NK-92 (cell line): ENCODE results near the gene ABCA13.

Source experiments
- DNase-seq: peaks from one replicate; lab custom pipeline; 2025; ENCODE audit not compliant: unreplicated experiment; lab: John Stamatoyannopoulos, UW

Gene ABCA13

DNA sequence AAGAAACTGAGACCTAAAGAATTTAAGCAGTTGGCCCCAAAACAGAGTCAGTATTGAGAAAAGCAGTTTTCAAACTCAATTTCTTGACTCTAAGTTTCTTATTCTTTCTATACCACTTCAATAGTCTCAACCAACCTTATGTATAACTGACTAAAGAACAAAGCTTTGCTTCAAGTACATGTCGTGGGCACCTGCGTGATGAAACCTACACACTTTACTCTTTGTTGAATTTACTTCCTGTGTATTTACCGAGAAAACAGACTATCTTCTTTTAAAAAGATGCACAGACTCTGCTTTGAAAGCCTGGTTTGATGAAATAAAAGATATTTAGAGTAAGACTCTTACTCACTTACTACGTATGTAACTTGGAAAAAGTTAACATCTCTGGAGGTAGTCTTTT lies 455.9 kb downstream of the ABCA13 start:
- no peak for DNase-seq

DNA sequence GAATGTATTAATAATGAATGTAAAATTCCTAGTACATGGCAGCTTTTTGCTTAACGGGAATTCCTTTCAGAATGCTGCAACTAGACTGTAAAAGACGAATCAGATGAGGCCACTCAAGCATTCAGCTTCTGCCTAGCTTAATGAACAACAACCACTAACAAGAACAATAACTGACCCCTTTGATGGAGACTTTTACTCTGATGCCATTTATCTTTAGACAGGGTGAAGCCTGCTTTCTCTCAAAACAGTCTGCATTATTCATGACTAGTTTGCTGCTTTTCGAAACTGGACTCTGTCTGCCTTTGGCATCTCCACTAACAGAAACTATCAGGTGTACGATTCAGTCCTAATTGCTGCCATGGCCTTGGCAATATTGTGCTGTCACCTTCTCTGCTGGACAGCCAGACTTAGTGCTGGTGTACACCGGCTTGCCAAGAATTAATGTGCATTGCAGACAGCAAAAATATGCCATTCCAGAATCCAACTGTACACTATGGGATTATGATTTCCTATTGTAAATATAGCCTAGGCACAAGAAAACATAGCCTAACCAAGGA lies 457.6 kb downstream of the ABCA13 start:
- no peak for DNase-seq

DNA sequence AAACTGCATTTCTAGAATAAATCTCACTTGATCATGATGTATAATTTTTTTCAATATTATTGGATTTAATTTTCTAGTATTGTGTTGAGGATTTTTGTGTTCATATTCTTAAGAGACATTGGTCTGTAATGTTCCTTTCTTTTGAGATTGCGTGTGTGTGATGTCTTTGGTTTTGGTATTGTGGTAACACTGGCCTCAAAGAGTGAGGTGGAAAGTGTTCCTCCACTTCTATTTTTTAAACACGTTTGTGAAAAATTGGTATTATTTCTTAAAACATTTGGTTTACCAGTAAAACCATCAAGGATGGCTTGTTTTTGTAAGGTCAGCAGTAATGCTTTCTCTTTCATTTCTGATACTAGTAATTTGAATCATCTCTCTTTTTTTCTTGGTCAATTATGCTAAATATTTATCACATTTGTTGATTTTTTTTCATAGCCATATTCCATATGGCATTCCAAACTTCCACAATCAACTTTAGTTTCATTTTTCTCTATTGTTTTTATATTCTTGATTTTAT lies 462.9 kb downstream of the ABCA13 start:
- DNase-seq, result no peak

DNA sequence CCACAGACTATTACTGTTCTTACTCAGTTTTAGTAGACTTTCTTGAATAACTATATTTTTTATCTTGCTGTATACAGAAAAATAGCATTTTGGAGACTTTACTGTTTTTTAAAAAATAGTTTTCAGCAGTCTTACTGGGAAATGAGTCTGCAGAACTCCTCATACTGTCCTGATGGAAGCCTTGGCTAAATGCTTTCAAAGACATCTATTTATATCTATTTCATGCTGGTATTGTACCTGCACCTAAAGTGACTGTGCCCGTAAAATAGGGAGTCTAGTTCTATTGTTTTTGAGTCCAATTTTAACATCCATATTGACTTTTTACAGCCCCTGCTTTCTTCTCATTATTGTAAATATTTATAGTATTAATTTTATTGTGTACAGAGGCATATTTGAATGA lies 464.5 kb downstream of the ABCA13 start:
- no peak for DNase-seq

DNA sequence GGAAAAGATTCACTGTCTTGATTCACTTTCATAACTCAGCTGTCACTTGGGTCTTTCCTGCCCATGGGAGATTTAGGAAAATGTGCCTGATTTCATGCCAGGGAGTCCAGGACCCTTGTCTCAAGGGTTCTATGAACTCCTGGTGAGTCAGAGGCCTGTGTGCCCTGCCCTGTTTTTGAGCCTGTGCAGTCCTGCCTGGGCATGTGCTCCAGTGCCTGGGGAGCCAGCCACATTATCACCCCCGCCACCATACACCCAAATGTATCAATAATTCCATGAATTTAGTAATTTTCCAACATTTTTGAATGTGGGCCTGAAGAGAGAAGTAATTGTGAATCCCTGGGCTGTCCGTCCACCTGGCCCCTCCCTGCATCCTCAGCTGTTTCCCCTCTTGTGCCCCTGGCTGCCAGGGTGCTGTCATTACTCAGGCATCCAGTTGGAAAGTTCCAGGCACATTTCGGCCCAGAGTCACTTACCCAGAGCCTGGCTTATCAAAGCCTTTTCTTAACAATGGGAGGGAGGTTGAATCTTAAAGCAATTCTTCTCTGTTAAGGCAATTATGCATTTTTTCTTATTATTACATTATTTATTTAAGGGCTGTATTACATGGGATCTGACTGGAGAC lies 465.2 kb downstream of the ABCA13 start:
- DNase-seq, result no peak

DNA sequence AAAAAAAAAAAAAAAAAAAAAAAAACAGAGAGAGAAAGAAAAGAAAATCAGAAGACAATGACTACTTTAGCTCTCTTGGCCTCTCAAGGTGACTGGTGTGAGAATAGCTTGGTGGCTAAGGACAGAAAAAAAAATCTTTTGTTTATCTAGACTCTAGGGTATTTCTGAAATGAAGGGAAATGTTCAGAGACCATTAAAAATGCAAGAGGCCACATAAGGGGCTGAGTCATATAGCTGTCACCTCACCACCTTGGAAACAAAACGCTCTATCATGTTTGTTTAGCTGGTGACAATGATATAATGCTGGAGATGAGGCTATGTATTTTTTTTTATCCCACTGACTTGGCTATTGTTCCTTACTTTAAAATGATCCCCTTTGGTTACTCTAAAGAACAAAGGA lies 466.1 kb downstream of the ABCA13 start:
- no peak for DNase-seq

DNA sequence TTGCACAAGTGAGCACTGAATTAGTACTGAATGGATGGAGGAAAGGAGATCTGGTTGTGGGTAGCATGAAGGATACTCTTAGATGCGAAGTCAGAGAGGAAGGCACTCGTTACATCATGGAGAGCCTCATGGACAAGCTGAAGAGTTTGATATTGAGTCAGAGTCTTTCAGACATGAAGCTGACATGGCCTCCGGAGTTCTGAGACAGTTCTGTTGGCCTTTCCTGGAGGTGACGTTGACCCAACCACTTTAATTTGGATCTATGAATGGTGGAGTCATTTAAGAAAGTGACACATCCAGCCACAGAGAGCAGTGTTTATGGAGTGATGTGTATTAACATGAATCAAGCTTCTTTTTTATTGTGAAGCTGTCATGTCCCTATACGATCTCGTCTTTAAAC lies 466.8 kb downstream of the ABCA13 start:
- no peak for DNase-seq

DNA sequence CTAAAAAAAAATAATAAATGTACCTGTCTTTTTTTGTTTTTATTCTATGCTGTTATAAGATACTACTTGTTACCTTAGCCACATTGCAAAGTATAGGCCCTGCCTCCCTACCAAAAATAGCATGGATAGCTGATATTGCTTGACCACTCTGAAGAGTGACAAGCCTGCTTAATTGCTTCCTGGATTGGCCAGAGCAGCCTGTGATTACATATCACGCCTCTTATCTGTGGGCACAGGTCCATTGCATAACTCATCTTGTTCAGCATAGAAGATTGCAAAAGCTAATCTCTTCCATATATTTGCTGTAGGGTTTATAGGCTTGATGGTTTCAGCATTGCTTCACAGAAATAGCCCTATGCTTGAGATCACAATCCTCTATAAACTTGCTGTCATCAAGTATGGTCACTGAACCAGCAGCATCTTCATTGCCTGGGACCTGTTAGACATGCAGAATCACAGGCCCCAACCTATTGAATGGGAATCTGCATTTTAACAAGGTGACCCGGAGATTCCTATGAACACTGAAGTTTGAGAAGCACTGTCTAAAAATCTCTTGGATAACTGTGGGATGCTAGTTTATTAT lies 472.3 kb downstream of the ABCA13 start:
- no peak for DNase-seq

DNA sequence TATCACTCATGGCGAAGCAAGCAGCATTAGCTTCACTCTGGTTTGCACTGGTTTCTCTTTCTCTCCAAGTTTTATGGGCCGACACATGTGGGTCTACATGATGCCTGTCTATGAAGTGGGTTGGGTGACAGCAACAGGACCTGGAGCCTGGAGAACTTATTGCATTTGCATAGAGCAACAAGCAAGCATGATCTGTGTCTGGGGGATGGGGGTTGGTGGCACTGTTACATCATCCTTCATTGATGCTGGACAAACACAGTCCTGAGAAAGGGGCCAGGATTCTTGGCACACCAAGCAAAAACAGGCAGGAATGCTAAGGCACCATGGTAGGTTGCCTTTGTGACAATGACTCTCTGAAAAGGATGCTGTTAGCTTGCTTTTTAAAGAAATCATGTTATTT lies 486.9 kb downstream of the ABCA13 start:
- DNase-seq, result no peak

DNA sequence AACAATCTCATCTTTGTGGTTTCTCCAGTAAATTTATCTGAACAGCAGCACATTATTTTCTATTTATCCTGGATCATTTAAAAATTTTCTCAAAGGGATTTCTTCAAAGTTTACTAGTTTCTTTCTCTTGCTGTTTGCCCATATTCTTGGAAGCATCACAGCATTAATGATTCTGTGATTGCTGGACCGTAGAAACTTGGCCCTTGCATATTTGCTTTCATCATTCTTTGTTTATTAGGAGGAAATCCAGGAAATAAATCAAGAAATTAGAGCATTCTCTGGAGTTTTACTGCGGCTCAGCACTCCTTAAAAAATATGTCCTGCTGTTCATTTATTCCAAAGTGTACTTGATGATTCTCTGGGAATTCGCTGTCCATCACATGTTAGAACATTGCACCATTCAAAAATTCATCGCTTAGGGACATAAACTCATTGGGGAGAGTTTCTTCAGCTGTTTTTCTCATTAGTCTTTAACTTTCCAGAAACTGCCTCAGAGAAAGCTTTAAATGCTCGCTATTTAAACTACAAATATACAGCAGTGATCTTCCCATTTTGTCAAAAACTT lies 489.1 kb downstream of the ABCA13 start:
- DNase-seq, result no peak

DNA sequence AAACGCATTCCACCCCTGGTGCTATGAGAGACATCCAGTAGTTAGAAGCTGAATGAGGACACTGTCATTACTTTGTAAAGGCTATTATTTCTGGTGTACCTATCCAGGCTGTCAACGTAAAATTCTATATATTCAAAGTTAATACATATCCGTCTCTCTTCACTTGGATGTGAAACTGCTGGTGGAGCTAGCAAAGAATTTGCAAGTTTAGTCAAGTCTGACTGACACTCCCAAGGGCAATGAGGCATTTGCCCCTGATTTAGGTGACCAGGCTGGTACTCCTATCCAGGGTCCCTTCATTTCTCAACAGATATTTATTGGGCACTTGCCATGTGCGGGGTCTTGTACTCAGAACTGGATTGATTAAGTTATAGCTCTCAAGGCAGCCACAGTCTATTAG lies 493.0 kb downstream of the ABCA13 start:
- DNase-seq, result no peak

DNA sequence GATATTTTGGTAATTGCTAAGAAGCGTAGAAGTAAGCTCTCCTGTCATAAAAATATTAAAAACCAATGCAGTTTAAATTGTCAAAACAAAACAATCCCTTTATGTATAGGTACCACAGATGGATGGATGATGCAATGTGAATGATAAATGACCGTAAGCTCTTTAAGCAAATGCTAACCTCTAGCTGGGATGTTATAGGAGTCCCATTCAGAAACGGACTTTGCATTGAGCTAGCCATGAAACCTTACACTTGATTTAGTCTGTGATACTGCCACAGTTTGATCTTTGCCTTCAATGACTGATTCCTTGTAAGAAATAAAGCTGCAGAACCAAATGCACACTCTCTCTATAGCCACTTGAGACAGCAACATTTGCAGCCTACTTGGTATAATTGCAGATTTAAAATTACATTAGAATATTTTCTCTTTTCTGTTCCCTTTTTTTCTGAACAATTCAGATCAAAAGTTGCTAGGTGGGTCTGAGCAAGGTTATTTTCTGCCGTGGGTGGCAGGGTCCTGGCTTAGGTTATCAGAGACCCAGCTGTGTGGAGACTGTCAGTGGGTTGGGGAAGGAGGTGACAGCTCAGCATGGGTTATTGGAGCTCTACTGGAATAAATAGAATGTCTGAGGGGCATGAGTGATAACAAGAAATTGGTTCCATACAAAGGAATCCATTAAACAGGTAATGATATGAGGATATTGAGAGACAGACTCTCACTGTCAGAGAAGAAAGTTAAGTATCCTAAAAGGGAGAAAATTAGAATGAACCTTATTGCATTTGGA lies 494.3 kb downstream of the ABCA13 start:
- DNase-seq, result no peak

DNA sequence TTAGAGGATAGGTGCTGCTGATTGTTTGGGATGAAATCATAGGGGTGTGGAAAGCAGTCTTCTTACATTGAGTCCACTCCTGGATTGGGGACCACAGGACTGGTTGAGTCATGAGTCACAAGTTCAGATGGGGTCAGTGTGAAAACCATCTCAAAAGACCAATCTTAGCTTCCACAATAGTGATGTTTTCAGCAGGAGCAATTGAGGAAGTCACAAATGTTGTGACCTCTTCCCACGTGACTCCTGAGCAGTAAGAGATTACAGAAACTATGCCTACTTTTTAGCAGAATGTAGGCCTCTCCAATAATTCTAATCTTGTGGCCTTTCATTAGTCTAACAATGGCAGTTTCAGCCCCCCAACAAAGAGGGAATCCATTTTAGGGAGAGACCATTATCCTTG lies 496.1 kb downstream of the ABCA13 start:
- DNase-seq, result no peak

DNA sequence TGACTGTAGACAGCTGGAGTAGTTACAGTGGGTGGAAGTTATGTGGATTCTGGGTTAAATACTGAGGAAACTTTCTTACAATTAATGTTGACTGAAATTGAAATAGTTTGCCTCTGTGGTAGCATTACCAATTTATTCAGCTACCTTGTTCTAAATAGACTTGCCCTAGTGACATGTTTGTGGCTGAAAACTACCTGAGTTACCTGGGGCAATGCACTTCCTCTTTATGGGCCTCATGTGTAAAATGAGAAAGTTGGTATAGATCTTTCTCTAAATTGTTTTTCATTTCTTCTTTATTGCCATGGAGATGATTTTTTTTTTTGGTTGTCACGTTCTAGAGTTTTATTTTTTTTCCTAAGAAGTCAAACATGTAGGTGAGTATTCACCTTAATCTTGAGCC lies 500.4 kb downstream of the ABCA13 start:
- no peak for DNase-seq

DNA sequence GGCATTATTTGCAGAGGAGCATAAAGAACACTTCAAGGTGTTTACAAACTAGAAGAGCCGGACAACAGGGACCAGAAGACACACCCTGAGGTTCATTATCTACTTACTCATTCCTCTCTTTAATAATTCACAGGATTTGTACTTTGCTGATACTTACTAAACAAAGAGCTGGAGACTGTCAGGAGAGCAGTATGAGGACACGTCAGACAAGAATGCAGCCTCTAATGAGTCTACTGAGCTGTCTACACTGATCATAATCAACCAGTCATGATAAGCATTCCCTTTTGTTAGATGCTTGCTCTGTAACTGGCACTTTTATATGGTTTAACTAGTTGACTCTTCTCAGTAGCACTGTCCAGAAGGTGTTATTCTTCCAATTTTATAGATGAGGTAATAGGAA lies 509.7 kb downstream of the ABCA13 start:
- DNase-seq, result no peak

DNA sequence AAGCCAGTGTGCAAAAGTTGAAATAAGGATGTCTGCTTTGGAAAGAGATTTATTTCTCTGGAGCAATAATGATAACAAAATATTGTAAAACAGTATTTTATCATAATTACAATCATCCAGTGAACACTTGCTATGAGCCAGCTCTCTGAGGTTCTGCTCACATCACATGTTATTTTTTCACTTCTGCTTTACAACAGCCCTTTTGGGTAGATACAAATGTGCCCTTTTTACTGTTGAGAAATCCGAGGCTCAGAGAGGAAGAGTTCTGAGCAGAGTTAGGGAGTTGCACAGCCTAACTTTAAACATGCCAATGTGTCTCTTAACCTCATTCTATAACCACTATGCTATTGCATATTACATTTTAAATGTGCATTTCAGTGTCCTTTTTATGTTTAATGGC lies 520.5 kb downstream of the ABCA13 start:
- no peak for DNase-seq
